Testis (tissue), 2 donors: ENCODE measurements around the gene NOS3.

Experiments used
- POLR2A ChIP-seq: fragments of 450-650 bp; IDR thresholded peaks from one replicate; pipeline ENCODE4 v1.6.1; 2017; ENCODE audit warnings: antibody characterized with exemption, mild to moderate bottlenecking, moderate library complexity
- TF ChIP-seq, protein P1 (sequence below), 3 experiments: fragments of 450-650 bp in 2 of 3; fragments of 200-600 bp in 1 of 3; sonication (generic) in 1 of 3; IDR thresholded peaks; one replicate each; pipeline ENCODE4 v1.5.1; 2016 to 2019; ENCODE audit warnings: antibody characterized with exemption in 3 of 3, mild to moderate bottlenecking in 2 of 3, moderate library complexity in 1 of 3

DNA sequence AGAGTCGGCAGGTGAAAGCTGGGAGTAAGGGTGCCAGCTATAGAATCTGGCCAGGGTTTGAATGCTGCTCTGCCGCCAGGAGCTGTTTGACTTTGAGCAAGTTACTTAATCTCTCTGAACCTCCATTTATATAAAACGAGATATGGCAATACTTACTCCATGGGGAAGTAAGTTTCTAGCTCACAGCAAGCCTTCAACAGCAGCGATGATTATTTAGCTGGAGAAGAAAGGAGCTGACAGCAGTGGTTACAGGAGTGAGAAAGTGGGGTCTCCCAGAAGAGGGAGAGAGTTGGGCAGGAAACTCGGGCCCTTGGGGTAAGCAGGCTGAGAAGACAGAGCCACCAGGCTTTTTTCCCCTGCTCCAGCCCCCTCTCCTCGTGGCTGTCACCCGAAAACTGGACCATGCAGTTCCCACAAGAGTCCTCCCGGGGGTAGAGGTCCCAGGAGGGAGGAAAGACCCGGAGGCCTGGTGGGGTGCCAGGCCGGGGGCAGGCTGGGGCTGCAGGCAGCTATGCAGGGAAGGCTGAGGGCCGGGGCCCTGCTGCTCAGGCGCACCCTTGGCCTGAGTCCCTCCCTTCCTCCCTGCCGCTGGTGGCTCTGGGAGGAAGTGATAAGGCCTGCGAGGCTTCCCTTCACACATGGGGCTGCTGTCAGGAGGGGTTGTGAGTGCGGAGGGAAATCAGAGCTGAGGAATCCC, 3.5 kb downstream of the NOS3 start:
- TF ChIP-seq, protein P1, sequence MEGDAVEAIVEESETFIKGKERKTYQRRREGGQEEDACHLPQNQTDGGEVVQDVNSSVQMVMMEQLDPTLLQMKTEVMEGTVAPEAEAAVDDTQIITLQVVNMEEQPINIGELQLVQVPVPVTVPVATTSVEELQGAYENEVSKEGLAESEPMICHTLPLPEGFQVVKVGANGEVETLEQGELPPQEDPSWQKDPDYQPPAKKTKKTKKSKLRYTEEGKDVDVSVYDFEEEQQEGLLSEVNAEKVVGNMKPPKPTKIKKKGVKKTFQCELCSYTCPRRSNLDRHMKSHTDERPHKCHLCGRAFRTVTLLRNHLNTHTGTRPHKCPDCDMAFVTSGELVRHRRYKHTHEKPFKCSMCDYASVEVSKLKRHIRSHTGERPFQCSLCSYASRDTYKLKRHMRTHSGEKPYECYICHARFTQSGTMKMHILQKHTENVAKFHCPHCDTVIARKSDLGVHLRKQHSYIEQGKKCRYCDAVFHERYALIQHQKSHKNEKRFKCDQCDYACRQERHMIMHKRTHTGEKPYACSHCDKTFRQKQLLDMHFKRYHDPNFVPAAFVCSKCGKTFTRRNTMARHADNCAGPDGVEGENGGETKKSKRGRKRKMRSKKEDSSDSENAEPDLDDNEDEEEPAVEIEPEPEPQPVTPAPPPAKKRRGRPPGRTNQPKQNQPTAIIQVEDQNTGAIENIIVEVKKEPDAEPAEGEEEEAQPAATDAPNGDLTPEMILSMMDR (IDR thresholded peaks at IDR 0.05) = no peak
- no peak for TF ChIP-seq POLR2A
